DND-41 (cell line): ENCODE measurements around the gene PTPRO.

ENCODE experiments used
- EZH2 ChIP-seq: IDR thresholded peaks from 3 replicates; pipeline ENCODE4 v1.6.1; 2012; ENCODE audit warnings: borderline replicate concordance, low read depth, mild to moderate bottlenecking, moderate library complexity, low read length, inconsistent platforms; ENCODE audit not compliant: severe bottlenecking
- TF ChIP-seq, protein P1 (sequence below): IDR thresholded peaks from 2 replicates; pipeline ENCODE4 v1.5.1; 2012; ENCODE audit warnings: borderline replicate concordance, low read length, moderate library complexity, mild to moderate bottlenecking; ENCODE audit not compliant: poor library complexity, severe bottlenecking; ENCODE audit errors: extremely low read depth

DNA sequence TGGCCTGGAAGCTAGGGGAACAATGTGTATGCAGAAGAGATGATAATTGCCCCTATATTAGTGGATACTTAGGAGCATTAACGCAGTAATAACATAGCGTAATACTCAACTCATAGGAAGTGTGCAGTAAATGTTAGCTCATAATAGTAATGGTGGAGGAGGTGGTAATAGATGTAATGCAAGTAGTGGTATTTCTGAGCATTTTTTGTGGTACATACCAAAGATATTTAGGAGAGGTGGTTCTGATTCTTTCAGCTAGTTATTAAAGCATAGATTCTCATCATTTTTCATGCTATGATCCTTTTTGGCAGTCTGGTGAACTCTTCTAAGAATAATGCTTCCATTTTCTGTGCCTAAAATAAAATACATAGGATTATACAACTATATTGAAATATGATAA, 233.1 kb downstream of the PTPRO start:
- TF ChIP-seq, protein P1, sequence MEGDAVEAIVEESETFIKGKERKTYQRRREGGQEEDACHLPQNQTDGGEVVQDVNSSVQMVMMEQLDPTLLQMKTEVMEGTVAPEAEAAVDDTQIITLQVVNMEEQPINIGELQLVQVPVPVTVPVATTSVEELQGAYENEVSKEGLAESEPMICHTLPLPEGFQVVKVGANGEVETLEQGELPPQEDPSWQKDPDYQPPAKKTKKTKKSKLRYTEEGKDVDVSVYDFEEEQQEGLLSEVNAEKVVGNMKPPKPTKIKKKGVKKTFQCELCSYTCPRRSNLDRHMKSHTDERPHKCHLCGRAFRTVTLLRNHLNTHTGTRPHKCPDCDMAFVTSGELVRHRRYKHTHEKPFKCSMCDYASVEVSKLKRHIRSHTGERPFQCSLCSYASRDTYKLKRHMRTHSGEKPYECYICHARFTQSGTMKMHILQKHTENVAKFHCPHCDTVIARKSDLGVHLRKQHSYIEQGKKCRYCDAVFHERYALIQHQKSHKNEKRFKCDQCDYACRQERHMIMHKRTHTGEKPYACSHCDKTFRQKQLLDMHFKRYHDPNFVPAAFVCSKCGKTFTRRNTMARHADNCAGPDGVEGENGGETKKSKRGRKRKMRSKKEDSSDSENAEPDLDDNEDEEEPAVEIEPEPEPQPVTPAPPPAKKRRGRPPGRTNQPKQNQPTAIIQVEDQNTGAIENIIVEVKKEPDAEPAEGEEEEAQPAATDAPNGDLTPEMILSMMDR = no peak
- TF ChIP-seq EZH2 = no peak
